NCI-H1417 treated with DMSO at 0.1 percent for 48 hours (cell line): ENCODE results near the gene SEMA3G.

ENCODE experiments used
- DNase-seq: peaks from one replicate; lab custom pipeline; 2025; lab: John Stamatoyannopoulos, UW

The SEMA3G gene

DNA sequence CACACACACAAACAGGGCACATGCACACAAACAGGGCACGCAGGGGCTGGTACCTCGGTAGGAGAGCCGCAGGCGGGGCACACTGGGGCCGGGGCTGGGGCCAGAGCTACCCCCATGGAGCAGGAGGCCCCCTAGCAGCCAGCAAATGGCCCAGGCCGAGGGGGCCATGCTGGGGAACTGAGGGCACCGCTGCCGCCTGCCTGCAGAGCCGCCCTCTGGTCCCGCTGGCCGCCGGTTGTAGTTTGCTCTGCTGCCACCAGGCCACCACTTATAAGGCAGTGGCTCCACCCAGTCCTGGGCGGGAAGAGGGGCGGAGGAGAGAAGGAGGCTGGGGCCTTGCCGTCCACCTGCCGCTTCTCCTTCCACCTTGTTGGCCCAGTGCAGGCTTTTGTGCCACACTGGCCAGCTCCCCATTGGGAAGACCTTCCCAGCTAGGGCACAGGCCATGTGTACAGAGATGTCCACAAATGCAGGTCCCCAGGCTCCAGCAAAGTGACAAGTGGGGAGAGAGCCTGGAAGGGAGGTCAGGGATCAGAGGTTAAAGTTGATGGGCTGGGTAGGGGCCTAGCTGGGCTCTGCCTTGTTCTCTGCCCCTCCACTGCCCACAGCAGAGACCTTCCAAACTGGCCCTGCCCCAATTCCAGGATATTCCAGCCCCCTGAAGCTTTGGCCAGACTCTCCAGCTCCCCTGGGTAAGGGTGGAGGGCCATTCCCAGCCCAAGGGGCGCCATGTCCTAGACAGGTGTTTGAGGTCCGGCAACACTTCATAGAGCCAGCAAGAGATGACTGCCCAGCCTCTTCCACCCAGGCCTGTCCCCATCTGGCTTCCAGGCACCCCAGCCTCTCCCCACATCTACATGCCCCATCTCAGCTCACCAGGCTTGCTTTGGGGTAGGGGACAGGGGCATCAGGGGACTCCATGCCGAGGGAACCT is at the start of gene SEMA3G:
Gene SEMA3G, minus strand, starts transcription at position 244 of the 934 bp plus-strand sequence. Its CDS starts 76 bp downstream, at position 168.
- DNase-seq: no peak

DNA sequence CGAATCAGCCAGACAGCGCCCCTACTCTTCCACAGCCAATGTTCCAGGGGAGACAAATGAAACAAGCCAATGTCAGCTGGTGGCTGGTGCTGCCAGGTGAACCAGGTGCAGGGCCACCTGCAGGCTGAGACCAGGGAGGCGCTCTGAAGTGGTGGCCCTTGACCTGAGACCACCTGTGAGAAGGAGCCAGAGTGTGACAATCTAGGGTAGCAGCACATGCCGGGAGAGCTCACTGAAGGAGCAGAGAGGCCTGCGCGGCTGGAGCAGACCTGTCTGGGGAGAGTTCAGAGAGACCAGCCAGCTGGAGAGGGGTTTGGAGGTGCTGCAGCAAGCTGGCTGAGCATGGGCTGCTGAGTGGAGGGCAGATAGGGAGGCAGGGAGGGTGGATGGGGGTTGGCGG is 49.5 kb upstream of the SEMA3G start:
- no peak for DNase-seq

DNA sequence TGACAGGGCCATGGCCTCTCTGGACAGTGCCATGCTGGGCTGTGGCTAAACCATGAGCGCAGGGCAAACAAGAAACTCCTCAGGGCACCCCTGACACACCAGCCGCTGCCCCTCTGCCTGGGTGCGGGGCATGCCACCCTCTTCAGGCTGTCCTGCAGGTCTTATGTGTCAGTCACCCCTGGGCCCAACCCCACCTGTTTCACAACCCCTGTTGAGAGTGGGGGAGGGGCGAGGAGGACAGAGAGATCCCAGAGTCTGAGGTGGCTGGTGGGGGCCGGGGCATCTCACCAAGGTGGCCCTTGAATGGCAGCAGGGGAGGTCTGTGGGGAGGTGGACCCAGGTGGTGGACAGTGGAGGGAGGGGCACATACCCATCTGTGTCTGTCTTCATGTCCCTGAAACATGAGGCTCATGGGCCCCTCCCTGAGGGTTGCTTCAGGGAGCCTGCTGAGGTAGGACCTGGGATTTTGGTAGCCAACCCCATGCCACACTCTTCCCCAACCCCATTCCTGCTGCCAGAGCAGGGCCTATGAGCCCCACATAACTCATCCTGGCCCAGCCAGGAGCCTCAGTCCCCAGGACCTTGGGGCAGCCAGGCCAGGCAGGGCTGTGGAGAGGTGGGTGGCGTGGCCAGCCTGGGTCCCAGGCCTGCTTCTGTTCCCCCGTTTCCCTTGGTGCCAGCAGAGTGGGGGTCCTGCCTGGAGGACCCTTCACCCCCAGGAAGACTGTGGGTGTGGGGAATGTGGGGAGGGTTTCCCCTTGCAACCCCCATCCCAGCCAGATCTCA is 48.5 kb upstream of the SEMA3G start:
- DNase-seq: no peak

DNA sequence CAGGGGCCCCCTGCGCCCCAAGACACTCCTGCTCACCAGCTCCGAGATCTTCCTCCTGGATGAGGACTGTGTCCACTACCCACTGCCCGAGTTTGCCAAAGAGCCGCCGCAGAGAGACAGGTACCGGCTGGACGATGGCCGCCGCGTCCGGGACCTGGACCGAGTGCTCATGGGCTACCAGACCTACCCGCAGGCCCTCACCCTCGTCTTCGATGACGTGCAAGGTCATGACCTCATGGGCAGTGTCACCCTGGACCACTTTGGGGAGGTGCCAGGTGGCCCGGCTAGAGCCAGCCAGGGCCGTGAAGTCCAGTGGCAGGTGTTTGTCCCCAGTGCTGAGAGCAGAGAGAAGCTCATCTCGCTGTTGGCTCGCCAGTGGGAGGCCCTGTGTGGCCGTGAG is 47.2 kb upstream of the SEMA3G start:
- DNase-seq: no peak

DNA sequence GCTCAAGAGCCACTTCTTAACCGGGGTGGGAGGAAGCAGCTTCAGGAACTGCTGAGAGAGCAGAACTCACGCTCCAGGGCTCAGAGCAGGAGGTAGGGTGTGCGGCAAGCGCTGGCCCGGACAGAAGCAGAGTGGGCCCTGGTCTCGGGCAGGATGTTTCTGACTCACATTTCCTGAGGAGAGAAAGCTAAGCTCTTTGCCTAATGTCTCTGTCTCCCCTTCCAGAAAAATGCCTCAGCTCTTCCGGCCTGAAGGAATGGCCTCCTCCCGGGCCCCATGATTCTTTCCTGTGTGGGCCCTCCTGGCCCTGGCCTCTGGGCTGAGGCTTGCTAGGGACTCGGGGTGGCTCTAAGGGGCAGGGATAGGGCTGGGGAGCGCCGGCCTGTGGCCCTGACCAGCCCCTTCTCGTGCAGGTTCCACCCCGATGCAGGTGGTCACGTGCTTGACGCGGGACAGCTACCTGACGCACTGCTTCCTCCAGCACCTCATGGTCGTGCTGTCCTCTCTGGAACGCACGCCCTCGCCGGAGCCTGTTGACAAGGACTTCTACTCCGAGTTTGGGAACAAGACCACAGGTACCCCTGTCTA is 46.1 kb upstream of the SEMA3G start:
- no peak for DNase-seq

DNA sequence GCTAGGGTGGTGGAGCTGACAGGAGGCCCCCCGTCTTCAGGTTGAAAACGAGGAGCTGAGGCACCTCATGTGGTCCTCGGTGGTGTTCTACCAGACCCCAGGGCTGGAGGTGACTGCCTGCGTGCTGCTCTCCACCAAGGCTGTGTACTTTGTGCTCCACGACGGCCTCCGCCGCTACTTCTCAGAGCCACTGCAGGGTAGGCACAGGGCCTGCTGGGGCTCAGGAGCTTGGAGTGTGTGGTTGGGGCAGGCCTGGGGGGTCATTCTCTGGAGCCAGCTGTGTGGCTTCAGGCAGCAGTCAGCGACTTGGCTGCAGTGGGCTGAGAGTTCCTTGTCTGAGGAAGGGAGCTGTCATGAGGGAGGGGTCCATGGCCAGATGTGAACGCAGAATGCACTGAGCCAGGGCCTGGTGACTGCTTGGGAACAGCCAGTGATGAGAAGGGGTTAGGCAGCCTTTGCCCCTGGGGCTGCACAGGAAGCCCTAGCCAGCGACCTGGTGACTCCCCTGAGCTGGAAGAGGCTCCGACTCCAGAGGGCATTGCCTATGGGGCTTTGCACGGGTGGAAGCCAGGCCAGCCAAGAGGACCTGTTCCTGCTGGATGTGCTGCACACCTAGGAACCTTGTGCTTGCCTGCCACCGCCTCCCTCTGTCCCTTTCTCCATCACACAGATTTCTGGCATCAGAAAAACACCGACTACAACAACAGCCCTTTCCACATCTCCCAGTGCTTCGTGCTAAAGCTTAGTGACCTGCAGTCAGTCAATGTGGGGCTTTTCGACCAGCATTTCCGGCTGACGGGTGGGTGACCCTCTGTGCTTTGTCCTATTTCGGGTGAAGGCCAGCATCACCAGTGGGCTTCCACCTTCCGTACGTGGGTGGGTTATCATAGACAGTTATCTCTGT is 45.4 kb upstream of the SEMA3G start:
- DNase-seq: no peak

DNA sequence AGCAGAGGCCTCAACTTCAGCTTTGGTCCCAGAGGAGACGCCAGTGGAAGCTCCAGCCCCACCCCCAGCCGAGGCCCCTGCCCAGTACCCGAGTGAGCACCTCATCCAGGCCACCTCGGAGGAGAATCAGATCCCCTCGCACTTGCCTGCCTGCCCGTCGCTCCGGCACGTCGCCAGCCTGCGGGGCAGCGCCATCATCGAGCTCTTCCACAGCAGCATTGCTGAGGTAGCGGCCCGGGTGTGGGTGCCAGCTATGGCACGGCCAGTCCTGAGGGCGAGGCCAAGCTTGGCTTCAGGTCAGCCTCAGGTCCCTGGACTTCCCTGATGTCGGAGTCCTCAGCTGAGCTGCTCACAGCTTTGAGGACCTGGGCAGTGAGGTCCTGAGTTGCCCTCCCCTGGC is 44.5 kb upstream of the SEMA3G start:
- DNase-seq: no peak

DNA sequence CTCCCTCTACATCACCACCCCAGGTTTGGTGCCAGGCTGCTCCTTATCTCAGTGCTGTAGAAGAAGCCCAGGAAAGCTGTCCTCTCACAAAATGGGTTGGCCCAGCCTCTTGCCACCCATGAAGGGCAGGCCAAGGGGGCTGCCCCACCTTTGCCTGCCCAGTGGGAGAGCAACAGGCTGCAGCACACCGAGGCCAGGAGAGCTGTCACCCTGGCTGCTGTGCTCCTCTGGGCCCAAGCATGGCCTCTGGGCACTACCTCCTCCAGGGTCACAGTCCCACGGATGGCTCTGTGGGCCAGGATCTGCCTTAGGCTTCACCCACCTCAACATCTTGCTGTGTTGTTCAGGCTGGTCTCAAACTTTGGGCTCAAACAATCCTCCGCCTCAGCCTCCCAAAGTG is 43.8 kb upstream of the SEMA3G start:
- no peak for DNase-seq

DNA sequence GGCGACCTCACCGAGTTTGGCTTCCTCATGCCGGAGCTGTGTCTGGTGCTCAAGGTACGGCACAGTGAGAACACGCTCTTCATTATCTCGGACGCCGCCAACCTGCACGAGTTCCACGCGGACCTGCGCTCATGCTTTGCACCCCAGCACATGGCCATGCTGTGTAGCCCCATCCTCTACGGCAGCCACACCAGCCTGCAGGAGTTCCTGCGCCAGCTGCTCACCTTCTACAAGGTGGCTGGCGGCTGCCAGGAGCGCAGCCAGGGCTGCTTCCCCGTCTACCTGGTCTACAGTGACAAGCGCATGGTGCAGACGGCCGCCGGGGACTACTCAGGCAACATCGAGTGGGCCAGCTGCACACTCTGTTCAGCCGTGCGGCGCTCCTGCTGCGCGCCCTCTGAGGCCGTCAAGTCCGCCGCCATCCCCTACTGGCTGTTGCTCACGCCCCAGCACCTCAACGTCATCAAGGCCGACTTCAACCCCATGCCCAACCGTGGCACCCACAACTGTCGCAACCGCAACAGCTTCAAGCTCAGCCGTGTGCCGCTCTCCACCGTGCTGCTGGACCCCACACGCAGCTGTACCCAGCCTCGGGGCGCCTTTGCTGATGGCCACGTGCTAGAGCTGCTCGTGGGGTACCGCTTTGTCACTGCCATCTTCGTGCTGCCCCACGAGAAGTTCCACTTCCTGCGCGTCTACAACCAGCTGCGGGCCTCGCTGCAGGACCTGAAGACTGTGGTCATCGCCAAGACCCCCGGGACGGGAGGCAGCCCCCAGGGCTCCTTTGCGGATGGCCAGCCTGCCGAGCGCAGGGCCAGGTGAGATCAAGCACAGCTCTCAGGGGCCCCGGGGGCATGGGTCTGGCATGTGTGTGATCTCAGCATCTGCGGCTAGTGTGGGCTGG is 43.1 kb upstream of the SEMA3G start:
- no peak for DNase-seq

DNA sequence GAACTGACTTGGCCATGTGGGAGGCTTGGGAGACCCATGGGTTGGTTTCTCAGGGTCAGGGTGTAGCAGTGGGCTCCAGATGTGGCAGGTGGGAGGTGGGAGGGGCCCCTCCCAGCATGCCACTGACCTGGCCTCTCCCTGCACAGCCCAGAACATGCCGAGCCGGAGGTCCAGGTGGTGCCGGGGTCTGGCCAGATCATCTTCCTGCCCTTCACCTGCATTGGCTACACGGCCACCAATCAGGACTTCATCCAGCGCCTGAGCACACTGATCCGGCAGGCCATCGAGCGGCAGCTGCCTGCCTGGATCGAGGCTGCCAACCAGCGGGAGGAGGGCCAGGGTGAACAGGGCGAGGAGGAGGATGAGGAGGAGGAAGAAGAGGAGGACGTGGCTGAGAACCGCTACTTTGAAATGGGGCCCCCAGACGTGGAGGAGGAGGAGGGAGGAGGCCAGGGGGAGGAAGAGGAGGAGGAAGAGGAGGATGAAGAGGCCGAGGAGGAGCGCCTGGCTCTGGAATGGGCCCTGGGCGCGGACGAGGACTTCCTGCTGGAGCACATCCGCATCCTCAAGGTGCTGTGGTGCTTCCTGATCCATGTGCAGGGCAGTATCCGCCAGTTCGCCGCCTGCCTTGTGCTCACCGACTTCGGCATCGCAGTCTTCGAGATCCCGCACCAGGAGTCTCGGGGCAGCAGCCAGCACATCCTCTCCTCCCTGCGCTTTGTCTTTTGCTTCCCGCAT is 42.3 kb upstream of the SEMA3G start:
- DNase-seq: no peak

DNA sequence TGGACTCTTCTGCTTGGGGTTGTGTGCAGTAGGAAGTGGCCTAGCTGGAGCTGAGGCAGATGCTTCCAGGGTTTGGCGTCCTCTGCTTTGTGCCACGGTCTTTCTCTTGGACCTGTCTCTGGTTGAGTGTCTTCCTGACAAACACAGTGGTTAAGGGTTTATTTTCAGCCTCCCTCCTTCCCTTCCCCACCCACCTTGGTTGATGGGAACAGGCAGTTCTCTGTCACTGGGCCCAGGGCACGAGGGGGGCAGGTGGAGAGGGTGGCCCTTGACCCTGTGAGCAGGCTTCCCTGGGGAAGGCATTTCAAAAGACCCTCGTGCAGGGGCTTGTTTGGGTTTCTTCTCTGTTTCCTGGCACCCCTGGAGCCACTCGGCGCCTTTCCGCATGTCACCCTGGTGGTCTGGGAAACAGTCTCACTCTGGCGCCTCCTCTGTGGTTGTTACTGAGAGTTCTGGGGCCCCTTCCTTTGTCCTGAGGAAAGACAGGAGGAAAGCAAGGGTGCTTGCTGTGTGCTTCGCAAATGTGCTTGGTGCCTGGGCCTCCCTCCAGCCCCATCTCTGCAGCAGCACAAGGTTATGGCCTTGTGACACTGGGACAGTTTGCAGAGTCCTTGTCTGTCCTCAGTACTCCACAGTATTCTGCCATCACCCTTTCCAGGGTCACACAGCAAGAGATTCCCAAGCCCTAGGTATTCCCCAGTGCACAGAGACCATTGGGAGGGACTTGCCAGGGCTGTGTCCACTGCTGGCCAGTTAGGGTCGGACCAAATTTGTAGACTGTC is 40.0 kb upstream of the SEMA3G start:
- DNase-seq: no peak

DNA sequence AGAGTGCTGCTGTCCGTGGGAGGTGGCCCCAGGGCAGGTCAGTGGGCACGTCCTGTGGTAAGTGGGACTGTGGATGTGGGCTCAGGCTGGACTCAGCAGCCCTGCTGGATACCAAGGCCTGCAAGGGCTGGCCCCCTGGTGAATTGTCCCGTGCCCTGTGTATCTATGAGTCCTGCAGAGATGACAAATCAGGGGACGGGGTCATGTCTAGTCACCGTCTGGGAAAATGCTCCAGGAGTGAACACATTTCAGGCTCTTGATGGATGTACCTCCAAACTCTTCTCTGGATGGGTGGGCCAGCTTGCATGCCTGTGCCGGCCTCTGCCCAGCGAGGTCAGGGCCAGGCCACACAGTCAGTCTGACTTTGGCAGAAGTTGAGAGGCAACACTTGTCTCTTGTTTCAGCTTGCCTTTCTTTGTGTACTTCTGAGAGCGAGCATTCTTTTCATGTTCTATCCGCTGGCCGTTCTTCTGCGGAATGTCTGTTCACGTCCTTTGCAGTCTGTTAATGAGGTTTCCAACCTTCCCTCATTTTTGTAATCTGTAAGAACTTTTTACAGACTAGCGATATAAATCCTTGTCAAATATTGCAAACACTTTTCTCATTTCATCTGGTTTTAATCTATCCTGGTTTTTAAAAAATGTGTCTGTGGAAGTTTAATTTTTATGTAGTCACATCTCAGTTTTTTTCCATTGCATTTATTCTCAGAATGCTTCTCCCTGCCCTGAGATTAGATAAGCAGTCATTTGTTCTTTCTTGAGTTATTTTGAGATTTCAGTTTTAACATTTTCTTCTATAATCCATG is 38.9 kb upstream of the SEMA3G start:
- no peak for DNase-seq

DNA sequence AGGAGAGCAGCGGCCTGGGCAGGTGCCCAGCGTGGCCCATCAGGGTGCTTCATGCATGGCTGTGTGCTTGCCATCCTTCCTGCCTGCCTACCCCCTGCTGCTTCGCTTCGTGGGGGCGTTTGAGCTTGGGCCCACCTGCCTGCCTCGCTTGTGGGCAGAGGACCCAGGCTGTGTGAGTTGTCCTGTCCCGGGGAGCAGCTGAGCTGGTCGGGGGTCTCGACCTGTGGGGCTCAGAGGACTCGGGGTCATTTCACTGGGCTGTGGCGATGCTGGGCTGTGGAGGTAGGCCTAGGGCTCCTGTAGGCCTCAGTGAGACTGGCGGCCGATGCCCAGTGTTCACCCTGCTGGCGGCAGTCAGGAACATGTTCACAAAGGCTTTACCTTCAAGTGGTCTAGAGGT is 38.2 kb upstream of the SEMA3G start:
- DNase-seq: no peak

DNA sequence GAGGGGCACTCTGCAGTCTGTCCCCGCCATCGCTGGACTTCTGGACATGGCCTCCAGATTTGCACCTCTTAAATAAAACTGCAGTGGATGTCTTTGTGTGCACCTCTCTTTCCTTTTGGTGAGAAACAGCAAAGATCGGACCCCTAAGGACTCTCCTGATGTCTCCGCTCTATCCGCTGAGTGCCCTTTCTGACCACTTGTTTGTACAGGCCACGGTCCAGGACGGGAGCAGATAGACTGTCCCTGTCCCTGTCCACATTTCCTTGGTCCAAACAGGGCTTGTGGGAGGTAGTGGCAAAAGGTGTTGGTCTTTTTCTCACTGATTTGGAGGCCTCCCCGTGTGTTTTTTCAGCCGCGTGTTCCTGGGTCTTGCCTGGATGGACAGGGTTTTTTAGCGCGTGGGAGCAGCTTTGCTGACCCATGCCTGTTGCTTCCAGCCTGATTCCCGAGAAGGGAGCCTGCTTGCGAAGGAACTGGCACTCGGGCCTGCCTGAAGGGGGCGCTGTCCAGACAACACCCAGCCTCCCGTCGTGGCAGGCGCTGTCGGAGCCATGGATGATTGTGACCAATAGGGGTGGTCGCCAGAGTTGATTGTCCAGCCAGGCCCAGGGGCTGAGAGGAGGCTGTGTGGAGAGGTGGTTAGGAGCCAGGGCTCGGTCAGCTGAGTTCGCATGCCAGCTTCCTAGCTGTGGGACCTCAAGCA is 37.1 kb upstream of the SEMA3G start:
- DNase-seq: no peak

DNA sequence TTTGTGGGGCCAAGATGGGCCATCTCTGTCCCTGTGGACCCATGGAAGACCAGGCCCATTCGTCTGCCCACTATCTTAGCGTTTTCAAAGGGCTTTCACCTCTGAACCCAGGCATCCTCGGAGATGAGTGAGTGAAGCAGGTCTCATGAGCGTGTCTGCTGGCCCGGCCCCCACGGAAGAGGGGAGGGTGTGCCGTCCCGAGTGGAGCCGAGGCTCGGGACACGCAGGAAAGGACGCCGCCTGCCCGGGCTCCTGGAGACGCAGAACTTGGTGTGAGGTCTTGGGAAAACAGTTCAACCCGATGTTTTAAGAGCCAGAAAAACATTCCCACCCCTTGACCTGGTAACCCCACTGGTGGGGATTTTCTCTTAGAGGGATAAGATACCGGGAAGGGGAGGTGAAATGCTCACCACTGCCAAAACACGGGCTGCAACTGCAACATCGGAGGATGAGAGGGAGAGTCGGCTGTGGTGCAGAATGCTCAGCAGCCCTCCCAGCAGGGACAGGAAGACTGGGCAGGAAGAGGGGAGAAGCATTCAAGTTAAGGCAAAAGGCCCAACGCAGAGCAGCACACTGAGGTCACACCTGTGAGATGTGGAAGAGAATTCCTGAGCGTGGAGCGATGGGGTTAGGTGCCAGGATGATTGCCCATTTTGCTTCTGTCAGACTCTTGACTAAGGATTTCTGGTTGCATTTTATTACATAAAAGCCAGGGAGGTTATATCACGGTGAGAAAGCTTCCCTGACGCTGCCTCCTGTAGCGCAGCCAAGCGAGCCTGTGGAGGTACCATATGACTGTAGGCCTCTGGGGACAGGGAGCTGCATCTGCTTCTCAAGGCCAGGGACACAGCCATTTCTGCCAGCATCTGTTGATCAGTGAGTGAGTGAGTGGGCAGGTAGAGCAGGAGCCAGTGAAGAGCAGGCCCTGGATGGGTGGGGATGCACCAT is 36.1 kb upstream of the SEMA3G start:
- no peak for DNase-seq

DNA sequence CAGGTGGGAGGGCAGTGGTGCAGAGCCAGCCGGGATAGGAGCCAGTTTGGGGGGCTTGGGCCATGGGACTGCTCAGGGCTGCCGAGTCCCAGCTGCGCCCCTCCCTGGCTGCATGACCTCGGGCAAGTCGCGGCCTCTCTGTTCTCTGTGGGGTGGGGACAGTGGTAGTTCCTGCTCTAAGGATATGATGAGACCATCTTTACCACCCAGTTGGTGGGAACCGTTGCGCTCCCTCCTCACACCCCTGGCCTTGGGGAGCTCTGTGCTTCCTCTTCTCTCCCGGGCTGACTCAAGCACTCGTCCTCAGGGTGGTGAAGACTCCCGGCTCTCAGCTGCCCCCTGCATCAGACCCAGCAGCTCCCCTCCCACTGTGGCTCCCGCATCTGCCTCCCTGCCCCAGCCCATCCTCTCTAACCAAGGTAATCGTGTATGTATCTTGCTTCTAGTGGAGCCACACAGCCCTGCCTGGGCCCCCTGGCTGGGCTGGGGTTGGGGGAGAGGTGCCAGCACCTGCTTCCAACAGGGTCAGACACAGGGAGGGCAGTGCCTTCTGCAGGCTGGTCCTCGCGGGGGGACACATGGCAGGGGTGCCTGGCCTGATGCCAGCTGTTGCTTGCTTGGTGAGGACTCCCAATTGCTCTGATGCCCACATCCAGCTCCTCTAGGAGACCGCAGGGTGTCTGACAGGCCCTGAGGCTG is 35.1 kb upstream of the SEMA3G start:
- no peak for DNase-seq
